GM21367 (cell line): Measurements from ENCODE around the gene BICD1.

Experiments
- ATAC-seq: cut with Tn5 transposase; IDR thresholded peaks from one replicate; pipeline ENCODE4 v1.9.1; 2021; ENCODE audit not compliant: unreplicated experiment

BICD1 gene

DNA sequence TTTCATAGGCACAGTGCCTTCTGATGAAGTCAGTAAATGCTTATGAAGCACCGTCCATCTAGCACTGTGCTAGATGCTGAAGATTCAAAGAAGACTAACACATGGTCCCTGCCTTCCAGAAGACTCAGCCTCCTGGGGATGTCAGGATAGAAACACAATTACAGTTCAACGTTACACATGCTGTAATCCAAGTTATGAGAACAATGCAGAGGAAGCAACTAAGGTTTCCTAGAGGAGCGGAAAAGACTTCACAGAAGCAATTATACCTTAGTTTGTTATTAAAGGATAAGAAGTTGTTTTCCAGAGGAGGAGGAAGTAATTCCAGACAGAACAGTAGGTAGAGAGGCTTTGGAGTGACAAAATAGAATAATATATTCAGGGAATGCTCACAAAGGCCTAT lies 225.8 kb downstream of the BICD1 start:
- ATAC-seq, result no peak

DNA sequence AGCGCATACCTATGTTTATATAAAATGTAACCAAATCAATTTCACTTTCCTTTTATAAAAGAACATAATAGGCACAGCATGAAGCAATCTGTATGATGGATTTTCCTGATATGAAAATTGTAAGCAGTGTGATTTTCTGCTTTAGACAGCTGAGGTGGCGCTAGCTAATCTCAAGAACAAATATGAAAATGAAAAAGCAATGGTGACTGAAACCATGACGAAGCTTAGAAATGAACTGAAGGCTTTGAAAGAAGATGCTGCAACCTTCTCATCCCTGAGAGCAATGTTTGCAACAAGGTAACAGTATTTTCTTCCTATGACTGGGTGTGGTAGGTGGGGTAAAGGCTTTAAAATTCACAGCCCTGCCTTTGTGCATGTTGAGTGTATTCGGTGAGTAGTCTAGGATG lies 227.7 kb downstream of the BICD1 start:
- ATAC-seq, result no peak

DNA sequence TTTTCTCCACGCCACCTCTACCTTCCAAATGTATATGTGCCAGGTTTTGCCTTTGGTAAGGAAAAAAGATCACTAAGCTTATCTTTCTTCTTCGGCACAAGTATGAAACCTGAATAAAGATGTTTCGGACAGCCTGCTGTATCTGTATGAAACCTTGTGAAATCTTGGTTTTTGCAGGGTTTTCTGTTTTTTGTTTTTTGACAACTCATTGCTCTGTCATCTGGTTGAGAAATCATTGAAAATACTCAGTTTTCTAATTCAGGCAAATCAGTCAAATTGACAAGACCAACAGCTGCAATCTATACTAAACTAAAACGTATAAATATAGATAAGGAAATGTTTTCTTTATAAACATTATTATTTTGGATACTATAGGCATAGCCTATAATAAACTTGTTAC lies 229.6 kb downstream of the BICD1 start:
- no peak for ATAC-seq

DNA sequence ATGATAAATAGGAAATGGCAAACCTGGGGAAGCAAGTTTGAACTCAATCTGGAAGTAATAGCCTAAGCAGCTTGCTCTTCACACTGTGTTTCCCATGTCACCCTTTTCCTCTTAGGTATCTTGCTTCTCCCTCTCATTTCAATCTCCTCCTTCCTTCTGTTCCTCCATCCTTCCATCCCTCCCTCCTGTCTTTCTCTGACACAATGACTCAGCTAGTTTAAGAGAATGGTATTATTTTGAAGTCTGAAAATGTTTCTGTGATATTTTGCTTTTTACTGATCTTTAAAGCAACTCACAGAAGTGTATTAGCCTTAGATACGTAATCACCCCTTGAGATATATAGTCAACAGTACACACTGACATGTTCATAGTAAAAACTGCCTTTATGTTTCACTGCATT lies 236.8 kb downstream of the BICD1 start:
- no peak for ATAC-seq

DNA sequence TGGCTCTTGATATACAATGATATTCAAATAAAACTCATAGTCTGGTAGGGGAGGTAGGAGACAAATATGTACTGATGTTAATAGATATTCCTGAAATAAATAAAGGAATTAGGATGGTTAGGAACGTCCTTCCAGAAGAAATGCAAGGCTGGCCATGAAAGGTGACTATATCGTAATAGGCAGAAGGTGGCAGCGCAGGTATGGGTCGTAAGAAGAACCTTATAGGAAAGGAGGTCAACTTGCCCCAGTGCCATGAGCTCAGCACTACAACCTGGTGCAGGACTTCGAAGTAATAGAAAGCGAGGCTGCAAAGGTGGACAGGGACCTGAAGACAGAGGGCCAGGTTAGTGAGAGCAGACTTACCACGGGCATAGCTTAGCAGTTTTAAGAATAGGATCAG lies 237.4 kb downstream of the BICD1 start:
- no peak for ATAC-seq

DNA sequence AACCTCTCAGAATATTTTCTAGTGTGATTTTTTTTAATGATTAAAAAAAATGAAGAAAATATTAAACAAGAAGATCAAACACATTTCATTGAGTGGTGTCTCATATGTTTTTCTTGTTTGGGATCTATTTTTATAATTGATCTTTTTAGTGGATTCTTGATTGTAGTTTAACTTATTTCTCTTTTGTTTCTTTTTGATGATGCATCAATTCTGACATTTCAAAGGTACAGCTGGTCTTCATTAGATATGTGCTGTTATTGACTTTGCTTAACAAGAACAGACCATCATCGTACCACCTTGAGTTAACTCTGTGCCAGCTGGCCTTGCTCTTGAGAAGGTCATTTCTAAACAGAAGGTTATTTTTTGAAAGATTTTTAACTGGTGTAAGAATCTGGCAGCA lies 246.9 kb downstream of the BICD1 start:
- ATAC-seq, result no peak

DNA sequence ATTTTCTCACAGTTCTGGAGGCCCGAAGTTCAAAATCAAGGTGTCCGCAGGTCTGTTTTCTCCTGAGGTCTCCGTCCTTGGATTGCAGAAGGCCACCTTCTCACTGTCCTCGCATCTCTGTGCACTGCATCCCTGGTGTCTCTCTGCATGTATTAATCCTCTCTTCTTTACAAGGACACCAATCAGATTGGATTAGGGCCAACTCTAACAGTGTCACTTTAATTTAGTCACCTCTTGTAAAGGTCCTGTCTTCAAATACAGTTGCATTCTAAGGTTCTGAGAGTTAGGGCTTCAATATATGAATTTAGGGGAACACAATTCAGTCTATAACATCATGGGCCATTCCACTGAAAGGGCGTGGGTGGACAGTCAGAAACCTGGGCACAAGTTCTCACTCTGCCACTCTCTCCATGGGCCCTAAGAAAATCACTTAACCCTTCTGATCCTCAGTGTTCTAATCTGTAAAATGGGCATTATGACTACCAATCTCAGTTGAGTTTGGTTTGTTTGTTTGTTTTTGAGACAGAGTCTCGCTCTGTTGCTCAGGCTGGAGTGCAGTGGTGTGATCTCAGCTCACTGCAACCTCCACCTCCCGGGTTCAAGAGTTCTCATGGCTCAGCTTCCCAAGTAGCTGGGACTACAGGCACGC lies 251.1 kb downstream of the BICD1 start:
- no peak for ATAC-seq

DNA sequence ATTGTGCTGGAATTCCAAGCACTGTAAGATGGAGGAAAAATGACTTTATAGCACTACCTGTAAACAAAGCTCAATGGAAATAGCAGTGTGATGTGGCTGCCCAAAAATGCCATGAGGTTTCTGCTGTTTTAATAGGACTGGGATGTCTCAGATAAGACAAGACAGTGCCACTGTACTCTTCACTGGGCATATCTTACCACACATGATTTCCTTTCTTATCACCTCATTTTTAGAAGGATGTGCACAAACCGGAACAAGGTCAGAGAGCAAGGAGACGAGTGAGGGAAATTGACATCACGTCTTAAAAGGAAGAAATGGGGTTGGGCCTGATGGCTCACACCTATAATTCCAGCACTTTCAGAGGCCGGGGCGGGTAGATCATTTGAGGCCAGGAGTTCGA lies 254.3 kb downstream of the BICD1 start:
- ATAC-seq, result no peak

DNA sequence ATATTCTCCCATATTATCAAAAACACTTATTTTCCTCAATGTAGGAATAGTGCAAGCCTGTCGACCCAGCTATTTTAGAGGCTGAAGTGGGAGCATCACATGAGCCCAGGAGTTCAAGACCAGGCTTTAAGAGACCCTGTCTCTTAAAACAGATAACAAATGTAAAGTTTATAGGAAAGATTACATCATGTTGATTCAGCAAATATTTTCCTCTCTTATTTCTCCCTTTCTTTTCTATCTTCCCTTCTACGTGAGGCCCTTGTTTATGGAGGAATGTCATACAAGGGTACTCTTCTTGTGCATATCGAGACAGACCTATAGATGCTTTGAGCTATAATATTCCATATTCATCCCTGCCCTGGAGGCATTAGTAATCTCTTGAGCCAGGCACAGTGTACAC lies 256.2 kb downstream of the BICD1 start:
- ATAC-seq, result no peak

DNA sequence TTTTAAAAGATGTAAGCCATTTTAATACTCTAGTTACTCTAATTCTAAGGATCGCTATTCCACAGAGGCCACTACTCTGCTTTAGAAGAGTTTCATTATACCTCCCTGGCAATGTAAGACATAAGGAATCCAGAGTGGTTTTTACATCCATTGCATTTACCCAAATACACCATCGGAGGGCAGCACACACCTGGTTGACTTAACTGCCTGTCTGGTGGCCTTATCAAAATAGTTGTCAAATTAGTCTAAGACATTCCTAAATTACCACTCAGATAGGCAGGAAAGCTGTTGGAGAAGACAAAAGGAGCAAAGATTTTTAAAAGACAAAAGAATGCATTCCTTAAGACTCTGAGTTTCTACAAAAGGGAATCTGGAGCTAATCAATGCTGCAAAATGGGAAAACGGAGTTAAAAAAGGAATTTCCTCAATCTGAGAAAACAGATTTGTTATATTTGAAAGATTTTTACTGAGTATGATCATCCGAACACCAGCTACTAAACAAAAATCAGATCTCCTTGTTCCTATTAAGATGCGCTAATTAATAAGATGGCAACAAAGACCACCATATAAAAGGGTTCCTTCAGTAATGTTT lies 258.9 kb downstream of the BICD1 start:
- no peak for ATAC-seq

DNA sequence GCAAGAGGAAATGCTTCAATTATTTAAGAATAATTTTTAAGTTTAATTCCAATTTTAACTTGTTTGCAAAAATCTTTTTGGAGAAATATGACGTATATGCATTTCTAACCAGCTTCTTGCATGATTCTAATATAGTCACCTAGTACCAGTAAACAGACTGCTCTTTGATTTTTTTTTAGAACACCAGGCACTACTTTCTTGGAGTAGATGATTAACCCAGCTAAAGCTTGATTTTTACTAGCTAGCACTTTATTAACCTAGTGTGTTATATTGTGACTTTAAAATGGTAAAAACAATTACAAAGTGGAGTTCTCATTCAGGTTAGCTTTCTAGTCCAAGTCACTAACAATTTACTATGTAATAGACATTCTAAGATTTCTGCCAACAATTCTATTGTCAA lies 260.1 kb downstream of the BICD1 start:
- no peak for ATAC-seq

DNA sequence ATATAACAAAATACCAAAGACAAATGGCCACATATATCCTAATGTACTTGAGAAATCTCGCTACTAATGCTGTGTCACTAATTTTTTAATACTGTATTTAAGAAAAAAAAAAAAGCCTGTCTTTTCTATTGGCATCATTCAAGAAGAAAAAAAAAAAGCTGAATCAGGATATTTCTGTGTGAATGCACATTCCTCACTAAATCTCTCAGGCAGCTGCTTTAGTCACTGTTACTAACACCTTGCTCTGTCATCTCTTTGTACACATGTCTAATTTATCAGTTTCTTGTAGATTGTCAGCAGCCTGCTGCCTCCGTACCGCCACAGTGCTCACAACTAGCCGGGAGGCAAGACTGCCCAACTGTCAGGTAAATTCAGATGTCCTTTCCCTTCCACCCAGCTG lies 260.7 kb downstream of the BICD1 start:
- no peak for ATAC-seq

DNA sequence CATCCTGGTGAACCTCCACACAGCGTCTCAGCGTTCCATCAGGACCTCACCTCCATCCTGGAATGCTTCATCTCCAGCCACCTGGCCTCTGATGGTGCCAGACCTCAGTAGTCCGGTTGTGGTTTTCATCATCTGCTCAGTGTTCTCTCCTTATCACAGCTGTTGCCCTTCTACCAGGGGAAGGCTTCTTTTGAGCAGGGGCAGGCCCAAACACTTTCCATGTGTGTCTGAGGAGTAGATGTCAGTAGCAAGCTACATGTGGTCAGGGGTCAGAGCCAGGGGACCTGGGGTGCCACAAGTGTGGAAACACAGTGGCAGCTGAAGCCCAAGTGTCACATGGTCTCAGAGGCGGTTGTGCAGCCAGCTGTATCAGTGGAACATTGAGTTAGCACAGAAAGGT lies 262.6 kb downstream of the BICD1 start:
- ATAC-seq, result no peak

DNA sequence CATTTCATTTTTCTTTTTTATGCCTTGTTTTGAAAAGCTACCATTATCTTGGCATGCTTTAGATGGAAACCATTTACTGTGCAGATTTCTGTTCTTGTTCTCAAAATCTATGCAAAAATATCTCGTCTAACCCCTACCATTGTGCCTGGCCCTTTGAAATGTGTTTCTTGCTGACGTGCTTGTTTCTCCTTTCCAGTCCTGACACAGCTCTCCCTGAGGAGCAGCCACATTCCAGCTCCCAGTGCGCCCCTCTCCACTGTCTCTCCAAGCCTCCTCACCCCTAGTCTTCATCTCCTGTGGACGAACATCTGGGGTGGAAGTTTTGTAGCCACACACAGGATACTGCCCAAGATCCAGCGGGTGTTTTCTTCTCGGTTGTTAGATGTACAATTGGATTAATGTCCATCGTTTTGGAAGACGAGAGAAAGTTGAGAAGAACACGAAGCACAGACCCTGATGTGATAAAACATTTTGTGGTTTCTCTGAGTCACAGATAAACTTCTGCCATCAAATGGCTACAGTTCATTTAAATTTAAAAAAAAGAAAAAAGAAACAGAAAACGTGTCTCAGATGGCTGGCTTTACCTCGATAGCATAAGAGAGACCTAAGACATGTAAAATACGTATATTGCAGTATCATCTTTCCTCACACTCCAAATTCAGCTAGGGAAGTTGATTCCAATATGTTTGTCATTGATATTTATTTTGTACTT lies 270.9 kb downstream of the BICD1 start:
- no peak for ATAC-seq

DNA sequence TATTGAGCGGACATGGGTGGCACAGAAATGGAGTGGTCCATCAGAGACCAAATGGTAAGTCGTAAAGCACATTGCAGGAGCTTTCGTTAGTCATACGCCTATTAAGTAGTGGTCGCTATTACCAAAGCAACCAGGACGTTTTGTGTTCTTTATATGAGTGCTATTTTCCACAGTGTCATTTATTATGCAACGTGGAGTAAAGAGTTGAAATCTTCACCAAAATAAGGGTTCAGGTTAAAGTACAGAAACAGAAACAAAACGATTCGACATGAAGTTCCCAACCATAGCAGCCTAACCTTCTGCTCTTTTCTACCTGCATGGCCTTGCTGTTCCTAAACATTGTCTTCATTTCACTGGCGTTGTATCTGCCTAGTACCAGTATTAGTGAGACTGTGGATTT lies 272.6 kb downstream of the BICD1 start:
- no peak for ATAC-seq

DNA sequence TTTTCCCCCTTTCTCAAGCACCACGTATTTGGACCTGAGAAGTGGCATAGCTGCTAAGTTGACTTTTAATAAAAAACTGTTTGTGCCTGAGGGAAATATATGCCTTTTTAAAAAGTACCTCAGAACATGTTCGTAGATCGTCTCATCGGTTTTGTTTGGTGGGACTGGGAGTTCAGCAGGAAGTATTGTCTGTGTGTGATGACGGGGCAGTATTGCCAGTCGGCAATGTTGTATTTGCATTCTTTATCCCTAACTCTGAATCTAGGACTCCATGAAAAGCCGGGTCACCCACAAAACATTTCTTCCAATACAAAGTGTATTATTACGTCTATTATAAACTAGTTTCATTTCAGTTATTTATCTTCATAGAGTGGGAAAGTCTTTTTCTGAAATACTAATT lies 273.0 kb downstream of the BICD1 start:
- ATAC-seq, result no peak

DNA sequence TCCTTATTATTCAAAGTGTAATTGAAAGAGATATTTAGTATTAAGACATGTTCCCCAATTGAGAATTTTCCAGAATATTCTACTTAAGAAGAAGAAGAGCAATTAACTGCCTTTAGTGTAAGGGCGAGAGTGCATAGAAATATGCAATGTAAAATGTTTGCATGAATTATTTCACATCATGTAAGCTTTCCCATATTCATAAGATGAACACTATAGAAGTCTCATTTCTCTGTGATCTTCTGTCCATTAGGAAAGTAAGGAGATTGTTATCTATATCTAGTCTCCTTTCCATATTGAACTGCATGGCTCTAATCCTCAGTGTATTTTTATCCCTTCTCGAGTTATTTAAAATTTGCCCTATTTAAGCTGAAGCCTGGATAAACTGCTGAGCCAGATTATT lies 275.6 kb downstream of the BICD1 start:
- ATAC-seq, result no peak

DNA sequence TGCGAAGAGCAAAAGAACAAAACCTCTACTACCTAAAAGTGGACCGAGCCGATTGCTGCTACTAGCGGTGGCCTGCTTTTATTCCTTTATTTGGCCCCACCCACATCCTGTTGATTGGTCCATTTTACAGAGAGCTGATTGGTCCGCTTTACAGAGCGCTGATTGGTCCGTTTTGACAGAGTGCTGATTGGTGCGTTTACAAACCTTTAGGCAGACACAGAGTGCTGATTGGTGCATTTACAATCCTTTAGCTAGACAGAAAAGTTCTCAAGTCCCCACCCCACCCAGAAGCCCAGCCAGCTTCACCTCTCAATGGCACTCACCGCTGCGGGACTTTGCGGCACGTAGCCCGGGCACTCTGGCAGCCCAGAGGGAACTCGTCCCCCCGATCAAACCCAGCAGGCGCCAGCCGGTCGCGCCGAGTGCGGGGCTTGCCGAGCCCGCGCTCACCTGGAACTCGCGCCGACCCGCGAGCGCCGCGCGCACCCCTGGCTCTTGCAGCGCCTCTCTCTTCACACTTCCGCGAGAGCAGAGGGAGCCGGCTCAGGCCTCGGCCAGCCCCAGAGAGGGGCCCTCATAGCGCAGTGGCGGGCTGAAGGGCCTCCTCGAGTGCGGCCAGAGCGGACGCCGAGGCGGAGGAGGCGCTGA lies 284.0 kb downstream of the BICD1 start:
- no peak for ATAC-seq

DNA sequence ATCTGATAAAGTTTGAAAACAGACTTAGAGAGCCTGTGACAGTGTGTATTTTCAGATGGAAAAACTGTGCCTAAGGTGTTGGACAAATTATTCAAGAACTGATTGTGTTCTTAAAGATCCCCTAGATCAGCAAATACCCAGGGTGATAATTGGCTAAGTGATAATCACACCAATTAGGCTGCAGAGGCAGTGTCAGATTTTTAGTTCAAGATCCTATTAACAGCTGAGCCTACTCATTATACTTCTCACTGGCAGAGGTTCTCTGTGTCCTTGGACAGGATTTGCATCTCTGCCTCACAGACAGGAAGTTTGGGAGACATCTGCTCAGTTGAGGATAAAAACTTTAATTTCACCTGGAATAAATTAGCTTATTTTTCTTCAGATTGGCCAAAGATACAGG lies 288.4 kb downstream of the BICD1 start:
- ATAC-seq, result no peak

DNA sequence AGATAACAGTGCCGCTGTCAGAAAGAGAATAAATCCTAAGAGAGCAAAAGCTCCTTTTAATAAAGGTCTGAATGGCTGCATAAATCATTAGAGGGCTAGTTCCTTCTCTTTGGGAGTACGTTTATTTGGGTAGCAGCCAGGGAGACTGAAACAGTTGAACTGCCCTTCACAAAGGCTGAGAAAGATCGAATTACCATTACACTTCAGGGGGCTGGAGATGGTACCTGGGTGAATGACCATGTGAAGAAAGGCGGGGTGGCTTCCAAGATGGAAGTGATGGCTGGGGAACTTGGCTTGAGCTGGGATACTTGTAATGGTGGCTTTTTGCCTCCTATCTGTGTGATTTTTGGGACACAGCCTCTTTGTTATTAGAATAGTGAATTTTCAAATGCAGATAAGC lies 291.0 kb downstream of the BICD1 start:
- ATAC-seq, result no peak

DNA sequence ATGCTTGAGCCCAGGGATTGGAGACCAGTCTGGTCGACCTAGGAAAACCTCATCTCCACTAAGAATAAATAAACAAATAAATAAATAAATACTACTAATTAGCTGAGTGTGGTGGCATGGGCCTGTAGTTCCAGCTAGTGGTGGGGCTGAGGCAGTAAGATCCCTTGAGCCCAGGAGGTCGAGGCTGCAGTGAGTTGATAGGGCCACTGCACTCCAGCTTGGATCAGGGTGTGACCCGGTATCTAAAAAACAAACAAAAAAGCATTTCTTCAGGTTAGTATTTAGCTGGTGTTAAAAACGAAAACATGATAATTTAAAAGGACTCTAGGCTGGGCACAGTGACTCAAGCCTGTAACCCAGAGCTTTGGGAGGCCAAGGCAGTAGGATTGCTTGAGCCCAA lies 291.5 kb downstream of the BICD1 start:
- no peak for ATAC-seq

DNA sequence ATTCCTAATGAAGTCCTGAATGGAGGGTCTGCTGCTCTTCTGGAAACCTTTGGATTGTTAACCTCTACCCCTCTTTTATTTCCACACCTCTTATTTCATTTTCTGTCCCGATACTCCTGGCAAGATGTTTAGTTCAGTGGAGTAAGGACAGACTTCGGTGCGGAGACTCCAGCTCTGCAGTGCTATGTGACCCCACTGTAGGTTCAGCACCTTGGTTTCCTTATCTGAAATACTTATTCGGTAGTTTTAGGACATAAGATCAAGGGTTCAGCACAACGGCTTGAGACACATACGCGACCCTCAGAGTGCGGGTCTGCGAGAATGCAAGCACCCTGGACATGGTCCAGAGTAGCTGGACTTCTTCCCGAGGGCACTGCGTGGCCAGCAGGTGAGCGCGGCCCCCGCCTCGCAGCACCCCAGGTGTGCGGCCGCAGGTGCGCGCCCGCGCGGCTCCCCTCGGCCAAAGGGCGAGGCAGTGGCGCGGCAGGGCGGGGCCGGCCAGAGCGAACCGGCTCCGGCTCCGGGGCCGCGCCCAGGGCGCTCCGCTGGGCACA lies 292.2 kb downstream of the BICD1 start:
- no peak for ATAC-seq
